AG09319 (cell line): ENCODE measurements around the gene PRKCQ.

Experiments used
- DNase-seq: peaks from one replicate; pipeline ENCODE4 v3.0.0-alpha.2; 2010; ENCODE audit warnings: low read depth; ENCODE audit errors: extremely low read depth
- TF ChIP-seq, protein P1 (sequence below): IDR thresholded peaks from 2 replicates; pipeline ENCODE4 v1.5.1; 2011; ENCODE audit warnings: low read depth, mild to moderate bottlenecking, inconsistent platforms, low read length, moderate library complexity

Gene PRKCQ

DNA sequence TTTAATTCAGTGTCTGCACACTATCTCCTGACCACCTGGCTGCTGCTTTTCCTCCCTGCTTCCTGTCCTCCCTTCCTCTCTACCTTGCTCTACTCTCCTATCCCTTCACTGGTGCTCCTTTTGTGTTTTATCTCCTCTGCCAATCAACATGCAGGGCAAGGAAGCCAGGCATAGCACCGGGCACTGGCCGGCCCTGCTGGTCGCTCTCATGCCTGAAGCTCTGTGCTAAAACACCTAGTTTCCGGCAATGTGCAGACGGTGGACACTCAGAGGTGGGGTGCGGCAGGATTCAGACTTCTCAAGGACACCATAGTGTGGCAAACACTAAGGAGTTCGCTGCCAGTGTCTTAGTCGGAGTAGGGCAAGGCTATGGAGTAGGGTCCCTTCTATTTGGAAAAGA lies 177.1 kb downstream of the PRKCQ start:
- TF ChIP-seq, protein P1, sequence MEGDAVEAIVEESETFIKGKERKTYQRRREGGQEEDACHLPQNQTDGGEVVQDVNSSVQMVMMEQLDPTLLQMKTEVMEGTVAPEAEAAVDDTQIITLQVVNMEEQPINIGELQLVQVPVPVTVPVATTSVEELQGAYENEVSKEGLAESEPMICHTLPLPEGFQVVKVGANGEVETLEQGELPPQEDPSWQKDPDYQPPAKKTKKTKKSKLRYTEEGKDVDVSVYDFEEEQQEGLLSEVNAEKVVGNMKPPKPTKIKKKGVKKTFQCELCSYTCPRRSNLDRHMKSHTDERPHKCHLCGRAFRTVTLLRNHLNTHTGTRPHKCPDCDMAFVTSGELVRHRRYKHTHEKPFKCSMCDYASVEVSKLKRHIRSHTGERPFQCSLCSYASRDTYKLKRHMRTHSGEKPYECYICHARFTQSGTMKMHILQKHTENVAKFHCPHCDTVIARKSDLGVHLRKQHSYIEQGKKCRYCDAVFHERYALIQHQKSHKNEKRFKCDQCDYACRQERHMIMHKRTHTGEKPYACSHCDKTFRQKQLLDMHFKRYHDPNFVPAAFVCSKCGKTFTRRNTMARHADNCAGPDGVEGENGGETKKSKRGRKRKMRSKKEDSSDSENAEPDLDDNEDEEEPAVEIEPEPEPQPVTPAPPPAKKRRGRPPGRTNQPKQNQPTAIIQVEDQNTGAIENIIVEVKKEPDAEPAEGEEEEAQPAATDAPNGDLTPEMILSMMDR: no peak
- DNase-seq: no peak

DNA sequence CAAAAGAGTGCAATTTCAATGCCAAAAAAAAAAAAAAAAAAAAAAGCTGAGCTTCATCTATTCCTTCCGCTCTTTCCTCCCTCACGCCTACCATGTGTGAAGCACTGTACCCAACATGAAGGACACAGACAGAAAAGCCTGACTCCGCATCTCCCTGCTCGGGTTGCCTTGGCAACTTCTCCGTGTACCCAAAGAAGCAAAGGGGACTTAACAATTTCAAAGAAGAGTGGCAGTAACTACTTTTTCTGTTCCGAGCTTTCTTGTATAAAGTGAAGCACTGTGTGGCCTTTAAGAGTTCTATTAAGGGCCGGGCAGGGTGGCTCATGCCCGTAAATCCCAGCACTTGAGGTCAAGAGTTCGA lies 177.7 kb downstream of the PRKCQ start:
- TF ChIP-seq, protein P1: no peak
- DNase-seq: no peak

DNA sequence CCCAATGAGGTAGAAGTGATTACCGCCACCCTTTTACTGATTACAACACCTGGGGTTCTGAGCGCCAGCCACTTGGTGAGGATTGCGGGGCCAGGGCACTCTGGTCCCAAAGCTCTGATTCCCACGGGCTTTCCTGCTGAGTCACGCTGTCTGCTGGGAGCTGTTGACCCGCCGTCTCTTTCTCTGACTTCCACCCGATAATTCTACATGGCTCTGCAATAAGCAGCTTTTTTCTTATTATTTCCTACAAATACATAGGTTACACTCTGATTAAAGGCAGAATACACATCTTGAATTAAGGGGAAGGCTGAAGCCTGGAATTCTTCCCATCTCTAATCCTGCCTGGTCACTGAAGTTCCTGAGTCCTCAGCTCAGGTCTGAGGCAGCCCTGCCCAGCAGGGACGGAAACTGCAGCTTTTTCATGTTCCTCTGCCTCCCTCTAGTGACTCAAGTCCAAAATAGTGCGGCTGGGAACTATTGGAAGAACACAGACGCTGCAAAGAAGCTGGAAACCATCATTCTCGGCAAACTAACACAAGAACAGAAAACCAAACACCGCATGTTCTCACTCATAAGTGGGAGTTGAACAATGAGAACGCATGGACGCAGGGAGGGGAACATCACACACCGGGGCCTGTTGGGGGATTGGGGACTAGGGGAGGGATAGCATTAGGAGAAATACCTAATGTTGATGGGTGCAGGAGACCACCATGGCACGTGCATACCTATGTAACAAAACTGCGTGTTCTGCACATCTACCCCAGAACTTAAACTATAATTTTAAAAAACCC lies 178.3 kb downstream of the PRKCQ start:
- DNase-seq: peak; percentile 80
- TF ChIP-seq, protein P1: peak; percentile 74

- no peak for DNase-seq
- TF ChIP-seq, protein P1: no peak
Observed at GRCh38 chr10:6400821-6401465, 179.1 kb downstream of the PRKCQ start.

DNA sequence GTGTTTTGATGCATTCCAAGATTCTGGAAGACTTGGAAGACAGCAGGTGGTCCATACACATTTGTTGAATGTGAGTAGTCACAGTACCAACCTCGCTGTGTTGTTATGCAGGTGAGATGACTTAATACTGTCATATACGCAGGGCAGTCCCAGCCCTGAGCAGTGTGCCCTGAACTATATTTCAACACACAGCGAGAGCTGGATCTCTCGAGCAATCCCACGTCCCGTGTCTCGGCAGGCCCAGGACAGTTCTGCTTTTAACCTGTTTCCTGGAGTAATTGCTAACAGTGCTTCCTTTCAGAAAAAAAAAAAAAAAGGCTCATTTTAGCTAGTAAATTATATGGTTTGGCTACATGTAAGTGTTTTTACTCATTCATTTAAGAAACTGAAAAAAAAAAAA lies 179.7 kb downstream of the PRKCQ start:
- TF ChIP-seq, protein P1: no peak
- DNase-seq: no peak

DNA sequence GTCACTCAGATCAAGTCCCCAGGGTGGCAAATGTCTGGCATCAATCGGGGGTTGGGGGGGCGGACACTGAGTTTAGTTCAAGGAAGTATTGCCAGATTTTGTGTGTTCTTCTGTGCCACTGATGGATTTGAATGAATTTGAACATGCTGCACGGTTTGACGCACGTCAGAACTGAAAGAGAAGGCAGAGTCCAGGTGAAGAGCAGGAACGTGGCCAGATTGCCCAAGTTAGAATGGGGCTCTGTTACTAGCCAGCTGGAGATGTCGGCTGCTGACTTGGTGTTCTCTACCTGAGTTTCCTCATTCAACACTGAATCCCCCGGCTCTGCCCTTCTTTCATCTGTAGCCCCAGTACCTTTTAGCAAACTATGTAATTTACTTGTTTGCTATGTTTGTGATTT lies 180.2 kb downstream of the PRKCQ start:
- no peak for DNase-seq
- TF ChIP-seq, protein P1: no peak

DNA sequence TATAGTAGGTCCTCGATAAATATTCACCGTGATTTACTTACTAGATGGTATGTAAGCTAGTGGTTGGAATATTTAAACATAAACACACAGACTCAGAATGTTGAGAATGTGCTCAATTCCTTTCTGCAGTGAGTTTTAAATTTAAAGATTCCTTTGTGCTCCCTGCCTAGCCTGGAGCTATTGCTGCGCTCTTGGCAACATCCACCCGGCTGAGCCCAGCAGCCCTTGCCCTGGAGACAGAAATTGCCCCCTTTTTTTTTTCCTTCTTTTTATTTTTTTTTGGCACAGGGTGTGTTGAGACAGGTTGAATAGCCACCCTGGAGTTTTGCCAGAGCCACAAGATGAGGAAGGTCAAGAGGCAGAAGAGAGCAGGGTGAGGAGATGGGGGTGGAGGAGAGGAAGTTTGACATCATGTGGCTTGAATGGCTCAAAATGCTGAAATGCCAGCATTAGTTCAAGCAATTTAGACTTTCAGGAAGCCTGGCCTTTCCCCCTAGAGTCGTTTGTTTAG lies 180.8 kb downstream of the PRKCQ start:
- TF ChIP-seq, protein P1: no peak
- DNase-seq: no peak
